GM06990 (cell line): ENCODE results near the gene THEM5.

Experiments used
- DNase-seq: peaks from one replicate; pipeline ENCODE4 v3.0.0-alpha.2; 2011; ENCODE audit not compliant: insufficient read length; ENCODE audit errors: extremely low read depth
- H3K27me3 ChIP-seq: replicated peaks from 2 replicates; pipeline ENCODE4 v1.6.0; 2011; ENCODE audit warnings: low read length; ENCODE audit not compliant: control insufficient read depth, insufficient read depth
- H3K36me3 ChIP-seq: 2 replicates; pipeline ENCODE4 v1.5.1; 2011; ENCODE audit warnings: low read length; ENCODE audit not compliant: control insufficient read depth, insufficient read depth
- H3K4me3 ChIP-seq: replicated peaks from 2 replicates; pipeline ENCODE4 v1.5.1; 2011; ENCODE audit warnings: low read depth, mild to moderate bottlenecking, control low read depth, low read length
- TF ChIP-seq, protein P1 (sequence below): IDR thresholded peaks from 2 replicates; pipeline ENCODE4 v1.5.1; 2011; ENCODE audit warnings: low read length, control low read depth, mild to moderate bottlenecking, inconsistent platforms; ENCODE audit not compliant: insufficient read depth, poor library complexity, severe bottlenecking

THEM5 gene

GRCh38 chr1:151819227-151819835 is 34.2 kb downstream of the THEM5 start:
- Histone ChIP-seq H3K4me3 (no peak overlapping the region), H3K36me3 (no peaks in the 10 kb centered on the region), H3K27me3 (peaks cover under 1% of the 10 kb centered on the region)
- no peak for DNase-seq
- TF ChIP-seq, protein P1, sequence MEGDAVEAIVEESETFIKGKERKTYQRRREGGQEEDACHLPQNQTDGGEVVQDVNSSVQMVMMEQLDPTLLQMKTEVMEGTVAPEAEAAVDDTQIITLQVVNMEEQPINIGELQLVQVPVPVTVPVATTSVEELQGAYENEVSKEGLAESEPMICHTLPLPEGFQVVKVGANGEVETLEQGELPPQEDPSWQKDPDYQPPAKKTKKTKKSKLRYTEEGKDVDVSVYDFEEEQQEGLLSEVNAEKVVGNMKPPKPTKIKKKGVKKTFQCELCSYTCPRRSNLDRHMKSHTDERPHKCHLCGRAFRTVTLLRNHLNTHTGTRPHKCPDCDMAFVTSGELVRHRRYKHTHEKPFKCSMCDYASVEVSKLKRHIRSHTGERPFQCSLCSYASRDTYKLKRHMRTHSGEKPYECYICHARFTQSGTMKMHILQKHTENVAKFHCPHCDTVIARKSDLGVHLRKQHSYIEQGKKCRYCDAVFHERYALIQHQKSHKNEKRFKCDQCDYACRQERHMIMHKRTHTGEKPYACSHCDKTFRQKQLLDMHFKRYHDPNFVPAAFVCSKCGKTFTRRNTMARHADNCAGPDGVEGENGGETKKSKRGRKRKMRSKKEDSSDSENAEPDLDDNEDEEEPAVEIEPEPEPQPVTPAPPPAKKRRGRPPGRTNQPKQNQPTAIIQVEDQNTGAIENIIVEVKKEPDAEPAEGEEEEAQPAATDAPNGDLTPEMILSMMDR = no peak

DNA sequence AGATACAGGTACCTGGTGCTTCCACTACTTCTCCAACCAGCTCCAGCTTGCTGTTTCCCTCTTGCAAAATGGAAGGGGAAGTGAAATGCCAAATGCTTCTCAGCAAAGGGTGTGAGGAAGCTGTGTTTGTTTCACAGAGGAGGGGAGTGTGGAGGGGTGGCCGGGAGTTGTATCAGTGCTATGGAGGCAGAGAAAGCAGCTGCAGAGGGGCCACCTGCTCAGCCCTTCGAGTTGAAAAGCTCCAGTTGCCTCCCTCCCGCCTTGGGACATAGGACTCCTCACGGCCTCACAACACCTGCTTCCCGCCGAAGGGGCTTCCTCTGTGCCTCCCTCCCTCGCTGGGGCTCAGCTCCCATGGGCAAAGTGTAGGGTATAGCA is 36.2 kb downstream of the THEM5 start:
- Histone ChIP-seq H3K27me3 (no peaks in the 10 kb centered on the region; the same call in 1 of the 2 replicates), H3K36me3 (no peaks in the 10 kb centered on the region), H3K4me3 (no peak overlapping the region)
- TF ChIP-seq, protein P1 = no peak
- DNase-seq = no peak

DNA sequence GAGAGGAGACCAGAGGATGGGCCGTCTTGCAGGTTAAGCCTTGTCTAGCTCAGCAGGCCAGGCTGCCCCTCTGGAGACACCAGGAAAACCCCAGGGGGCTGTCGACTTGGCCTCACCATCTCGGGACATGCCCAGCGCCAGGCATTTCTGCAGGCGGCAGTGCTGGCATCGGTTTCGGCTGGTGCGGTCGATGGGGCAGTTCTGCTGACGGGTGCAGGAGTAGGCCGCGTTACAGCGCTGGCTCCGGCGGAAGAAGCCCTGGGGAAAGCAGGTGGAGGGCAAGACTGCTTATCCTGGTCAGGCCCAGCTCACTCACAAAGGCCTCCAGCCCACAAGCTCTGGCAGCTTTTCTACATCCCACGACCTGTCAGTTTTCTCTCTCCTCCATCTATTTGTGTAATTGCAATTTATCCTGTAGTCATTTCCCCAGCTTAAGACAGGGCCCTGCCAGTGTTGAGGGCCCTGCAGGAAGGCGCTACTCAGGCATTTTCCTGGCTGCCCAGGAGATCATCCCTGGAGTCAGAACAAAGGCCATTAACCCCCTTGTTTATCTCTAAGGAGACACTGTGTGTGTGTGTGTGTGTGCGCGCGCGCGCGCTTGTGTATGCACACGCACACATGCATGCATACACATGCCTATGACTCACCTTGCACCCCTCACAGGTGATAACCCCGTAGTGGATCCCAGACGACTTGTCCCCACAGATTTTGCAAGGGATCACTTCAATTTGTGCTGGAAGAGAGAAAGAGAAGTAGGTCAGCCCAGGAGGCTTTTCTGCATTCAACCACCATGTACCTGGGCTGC is 36.8 kb downstream of the THEM5 start:
- no peaks in the 10 kb centered on the region; the same call in 1 of the 2 replicates for H3K27me3 ChIP-seq
- no peak for DNase-seq
- TF ChIP-seq, protein P1 = no peak
- no peak overlapping the region for H3K4me3 ChIP-seq
- no peaks in the 10 kb centered on the region for H3K36me3 ChIP-seq

- no peaks in the 10 kb centered on the region for H3K36me3 ChIP-seq
- no peaks in the 10 kb centered on the region; the same call in 1 of the 2 replicates for H3K27me3 ChIP-seq
- H3K4me3 ChIP-seq = no peak overlapping the region
- DNase-seq = no peak
- TF ChIP-seq, protein P1 = no peak
Observed at GRCh38 chr1:151815716-151816327, 37.7 kb downstream of the THEM5 start.

- no peak for DNase-seq
- H3K27me3 ChIP-seq = no peaks in the 10 kb centered on the region; the same call in 1 of the 2 replicates
- TF ChIP-seq, protein P1 = no peak
- no peak overlapping the region for H3K4me3 ChIP-seq
- H3K36me3 ChIP-seq = no peaks in the 10 kb centered on the region
Observed at GRCh38 chr1:151814971-151815545, 38.5 kb downstream of the THEM5 start.
